GM21390 (cell line): ENCODE results near the gene DAG1.
"Not testable (repeated sequence)": the region's sequence is repeated elsewhere in the genome, so short reads cannot be mapped to it uniquely, and the experiment has no call there.

ENCODE experiments used
- ATAC-seq: cut with Tn5 transposase; IDR thresholded peaks from one replicate; pipeline ENCODE4 v1.9.1; 2021; ENCODE audit not compliant: unreplicated experiment

Gene DAG1

DNA sequence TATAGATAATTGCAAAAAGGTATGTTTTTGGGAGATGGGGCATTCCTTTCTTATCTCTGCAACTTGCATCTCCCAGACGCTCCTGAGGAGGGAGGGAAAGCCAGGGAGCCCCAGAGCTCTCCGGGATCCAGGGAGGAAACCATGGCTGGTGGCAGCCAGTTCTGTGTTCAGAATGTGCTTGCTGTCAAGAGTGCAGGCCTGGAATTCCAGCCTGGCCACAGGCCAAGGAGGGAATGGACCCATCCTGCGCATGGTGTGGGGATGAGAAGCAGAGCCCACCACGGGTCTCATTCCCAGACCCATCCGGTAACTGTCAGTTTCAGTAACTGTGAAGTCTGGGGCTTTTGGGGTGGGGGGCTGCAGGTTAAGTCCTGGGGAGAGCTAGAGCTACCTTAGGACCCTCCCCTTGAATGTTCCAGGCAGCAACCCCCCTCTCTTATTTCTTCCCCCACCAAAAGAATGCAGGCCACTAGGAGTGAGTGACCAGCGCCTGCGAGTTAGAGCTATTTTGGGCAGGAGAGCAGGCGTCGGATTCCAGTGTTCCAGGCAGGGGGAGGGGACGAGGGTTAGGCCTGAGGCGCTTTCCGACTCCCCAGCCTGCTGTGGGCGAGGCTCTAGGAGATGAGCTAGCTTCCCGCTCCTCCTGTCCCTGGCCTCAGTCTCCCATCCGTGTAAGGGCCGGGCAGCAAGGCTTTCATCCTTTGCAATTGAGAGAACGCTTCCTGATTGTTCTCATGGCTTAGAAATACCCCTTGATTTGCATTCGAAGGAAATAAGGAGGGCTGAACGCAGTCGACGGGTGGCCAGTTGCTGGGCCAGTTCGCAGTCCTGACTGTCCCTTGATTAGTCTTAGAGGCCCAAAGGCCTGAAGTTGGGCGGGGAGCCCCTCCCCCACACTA, 781 bp upstream of the DAG1 start:
- no peak for ATAC-seq

GRCh38 chr3:49470714-49471420, 800 bp downstream of the DAG1 start:
- ATAC-seq = peak; percentile 29

- no peak for ATAC-seq
Measured at GRCh38 chr3:49471856-49472495, 1.9 kb downstream of the DAG1 start.

GRCh38 chr3:49476563-49476962, 6.5 kb downstream of the DAG1 start:
- ATAC-seq = no peak

GRCh38 chr3:49482766-49483165, 12.7 kb downstream of the DAG1 start:
- no peak for ATAC-seq

DNA sequence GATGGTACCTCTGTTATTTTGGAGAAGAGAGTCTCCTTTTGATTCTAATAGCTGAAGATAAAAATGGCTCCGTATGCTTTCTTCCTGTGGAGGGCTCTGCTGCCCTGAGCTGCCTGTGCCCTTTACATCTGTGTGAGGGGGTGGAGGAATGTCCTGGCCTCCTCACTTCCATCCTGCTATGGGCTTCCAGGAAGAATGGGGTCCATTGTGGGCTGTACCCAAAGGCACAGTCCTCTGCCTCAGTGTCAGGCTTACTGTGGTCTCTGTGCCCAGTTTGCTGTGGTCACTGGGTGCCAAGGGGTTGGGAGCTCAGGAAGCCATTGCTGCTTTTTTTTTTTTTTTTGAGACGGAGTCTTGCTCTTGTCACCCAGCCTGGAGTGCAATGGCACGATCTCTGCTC, 14.4 kb downstream of the DAG1 start:
- ATAC-seq = no peak

DNA sequence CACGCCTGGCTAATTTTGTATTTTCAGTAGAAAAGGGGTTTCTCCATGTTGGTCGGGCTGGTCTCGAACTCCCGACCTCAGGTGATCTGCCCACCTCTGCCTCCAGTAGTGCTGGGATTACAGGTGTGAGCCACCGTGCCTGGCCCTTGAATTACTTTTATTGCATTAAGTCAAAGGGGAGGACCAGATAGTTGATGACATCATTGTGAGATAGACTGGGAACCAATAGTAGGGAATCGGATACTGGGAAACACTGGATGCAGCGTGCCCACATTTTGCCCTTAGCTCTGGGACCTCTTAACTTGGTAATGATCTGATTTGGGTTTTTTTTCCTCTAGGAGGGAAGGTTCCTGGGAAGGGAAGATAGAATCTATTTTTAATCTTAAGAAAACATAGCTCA, 19.2 kb downstream of the DAG1 start:
- ATAC-seq = no peak

DNA sequence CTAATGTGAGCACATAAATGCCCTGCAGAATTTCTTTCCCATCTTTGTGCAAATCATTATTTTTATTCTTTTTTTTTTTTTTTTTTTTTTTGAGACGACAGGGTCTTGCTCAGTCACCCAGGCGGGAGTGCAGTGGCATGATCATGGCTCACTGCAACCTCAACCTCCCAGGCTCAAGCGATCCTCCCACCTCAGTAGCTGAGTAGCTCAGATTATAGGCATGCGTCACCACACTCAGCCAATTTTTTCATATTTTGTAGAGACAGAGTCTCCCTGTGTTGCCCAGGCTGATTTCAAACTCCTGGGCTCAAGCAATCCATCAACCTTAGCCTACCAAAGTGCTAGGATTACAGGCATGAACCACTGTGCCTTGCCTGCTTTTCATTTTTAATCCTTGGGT, 22.9 kb downstream of the DAG1 start:
- ATAC-seq = no peak

GRCh38 chr3:49493901-49494300, 23.8 kb downstream of the DAG1 start:
- no peak for ATAC-seq

DNA sequence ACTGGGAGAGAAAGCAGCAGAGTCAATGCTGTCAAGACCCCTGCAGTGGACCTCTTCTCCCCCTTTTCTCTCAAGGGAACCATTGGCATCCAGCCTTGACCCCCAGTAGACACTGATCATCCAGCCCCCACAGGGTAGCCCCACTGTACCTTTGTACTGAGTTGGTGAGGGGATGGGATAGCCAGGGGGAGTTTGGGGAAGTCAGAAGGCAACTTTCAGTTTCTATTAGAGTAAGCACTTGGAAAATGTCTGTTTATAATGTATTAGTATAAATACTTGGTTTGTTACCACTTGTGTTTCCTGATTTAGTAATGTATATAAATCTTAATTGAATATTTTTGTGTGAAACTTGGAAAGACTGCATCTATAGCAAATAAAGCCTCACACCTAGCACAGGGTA, 25.0 kb downstream of the DAG1 start:
- no peak for ATAC-seq

DNA sequence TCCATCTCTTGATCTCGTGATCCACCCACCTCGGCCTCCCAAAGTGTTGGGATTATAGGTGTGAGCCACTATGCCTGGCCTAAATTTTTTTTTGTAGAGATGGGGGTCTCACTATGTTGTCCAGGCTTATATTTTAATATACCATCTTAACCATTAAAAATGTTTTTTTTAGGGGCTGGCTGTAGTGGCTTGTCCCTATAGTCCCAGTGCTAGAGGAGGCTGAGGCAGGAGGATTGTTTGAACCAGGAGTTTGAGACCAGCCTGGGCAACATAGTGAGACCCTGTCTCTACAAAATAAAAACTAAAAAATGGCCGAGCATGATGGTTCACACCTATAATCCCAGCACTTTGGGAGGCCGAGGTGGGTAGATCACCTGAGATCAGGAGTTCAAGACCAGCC, 26.8 kb downstream of the DAG1 start:
- ATAC-seq = not testable (repeated sequence)

DNA sequence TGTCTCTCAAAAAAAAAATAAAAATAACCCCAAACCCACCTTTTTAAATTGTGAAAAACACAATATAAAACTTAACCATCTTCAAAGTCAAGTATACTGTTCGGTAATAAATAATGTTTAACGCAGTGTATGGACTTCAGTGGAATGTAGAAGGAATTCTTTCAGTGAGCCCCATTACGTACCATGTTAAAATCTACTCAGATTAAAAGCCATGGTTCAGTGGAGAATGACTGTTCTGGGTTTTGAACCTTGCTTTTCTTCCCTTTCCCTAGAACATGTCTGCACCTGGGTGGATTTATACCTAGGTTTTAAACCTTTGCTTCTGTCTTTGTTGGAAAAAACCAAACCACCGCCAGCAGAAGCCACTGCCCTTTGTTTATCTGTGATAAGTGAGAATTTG, 27.5 kb downstream of the DAG1 start:
- no peak for ATAC-seq

- ATAC-seq = no peak
Measured at GRCh38 chr3:49498239-49498638, 28.2 kb downstream of the DAG1 start.

- no peak for ATAC-seq
Measured at GRCh38 chr3:49498648-49499047, 28.6 kb downstream of the DAG1 start.

DNA sequence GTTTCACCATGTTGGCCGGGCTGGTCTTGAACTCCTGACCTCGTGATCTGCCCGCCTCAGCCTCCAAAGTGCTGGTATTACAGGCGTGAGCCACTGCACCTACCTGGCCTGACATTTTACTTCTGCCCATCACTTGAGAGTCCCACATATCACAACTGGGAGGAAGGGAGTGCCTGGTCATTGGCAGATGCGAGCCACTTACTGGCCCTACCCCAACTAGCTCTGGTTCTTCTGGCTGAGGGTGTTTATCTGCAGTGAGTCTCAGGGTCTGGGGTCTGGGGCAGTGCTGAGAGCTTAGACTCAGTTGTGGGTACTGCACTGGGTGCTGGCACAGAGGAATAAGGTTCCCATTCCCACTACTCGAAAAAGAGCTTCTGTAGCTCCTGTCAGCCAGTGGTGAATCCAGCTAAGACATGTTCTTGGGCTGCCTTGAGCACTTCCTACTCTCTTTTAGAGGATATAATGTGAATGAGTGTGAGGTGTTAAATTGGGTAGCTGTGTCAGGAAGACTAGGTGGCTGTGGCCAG, 30.2 kb downstream of the DAG1 start:
- ATAC-seq = no peak

DNA sequence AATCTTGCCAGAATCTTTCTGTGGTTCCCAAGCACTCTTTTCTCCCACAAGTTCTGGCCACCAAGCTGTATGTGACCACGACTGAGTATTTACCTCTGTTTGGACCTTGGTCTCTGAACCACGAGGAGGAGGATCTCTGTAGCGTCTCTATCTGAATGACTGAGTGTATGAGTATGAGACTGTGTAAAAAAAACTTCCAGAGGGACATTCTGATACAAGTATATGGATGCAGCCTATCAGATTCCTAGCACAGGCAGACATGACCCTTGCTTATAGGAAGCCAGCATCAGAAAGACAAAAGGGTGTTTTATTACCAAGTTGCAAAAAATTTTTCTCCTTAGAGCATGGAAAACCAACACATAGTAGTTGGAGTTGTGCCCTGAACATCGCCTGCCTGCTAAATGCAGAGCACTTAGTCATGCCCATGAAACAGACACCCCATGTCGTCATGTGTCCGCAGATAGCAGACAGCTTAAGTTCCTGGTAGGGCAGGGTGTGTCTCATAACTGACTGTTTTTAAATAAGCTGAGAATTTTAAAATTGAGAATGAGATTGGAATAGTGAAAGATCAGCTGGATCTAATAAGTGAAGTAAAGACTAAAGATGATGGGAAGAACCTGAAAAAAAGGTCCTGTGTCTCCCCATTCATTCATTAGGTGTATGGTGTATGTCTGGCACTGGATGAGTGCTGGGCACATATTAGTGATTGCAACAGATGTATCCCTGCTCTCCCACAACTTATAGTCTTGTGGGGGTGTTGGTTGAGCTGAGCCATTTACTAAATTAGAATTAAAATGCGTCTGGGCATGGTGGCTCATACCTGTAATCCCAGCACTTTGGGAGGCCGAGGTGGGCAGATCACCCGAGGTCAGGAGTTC, 30.9 kb downstream of the DAG1 start:
- ATAC-seq = no peak

DNA sequence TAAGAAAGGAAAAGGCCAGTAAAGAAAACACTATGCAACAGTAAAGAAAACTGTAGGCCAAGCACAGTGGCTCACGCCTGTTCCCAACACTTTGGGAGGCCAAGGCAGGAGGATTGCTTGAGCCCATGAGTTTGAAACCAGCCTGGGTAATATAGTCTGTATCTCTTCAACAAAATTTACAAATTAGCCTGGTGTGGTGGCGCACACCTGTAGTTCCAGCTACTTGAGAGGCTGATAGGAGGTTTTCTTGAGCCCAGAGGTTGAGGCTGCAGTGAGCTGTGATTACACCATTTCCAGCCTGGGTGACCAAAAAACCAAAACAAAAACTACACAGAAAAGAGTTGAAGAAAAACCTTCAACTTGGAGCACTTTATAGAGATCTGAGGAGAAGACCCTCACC, 31.8 kb downstream of the DAG1 start:
- no peak for ATAC-seq

- no peak for ATAC-seq
Measured at GRCh38 chr3:49506906-49507305, 36.8 kb downstream of the DAG1 start.

- ATAC-seq = no peak
Measured at GRCh38 chr3:49509028-49509561, 39.0 kb downstream of the DAG1 start.

DNA sequence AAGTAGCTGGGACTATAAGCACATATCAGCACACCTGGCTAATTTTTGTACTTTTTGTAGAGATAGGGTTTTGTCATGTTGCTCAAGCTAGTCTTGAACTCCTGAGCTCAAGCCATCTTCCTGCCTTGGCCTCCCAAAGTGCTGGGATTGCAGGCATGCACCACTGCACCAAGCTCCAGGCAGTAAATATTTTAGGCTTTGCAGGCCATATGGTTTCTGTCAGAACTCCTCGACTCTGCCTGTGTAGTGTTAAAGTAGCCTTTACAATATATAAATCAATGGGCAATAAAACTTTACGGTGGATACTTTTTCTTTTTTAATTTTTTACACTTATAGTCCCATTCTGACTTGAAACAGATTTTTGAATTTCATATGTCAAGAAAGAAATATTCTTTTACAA, 41.6 kb downstream of the DAG1 start:
- no peak for ATAC-seq
